Neutrophil (primary cell): ENCODE results near the gene LYPD1.

Experiments used
- H3K27ac ChIP-seq: fragments of 200-600 bp; sonication (generic); 2 replicates; pipeline ENCODE4 v1.5.1; 2016; ENCODE audit warnings: mild to moderate bottlenecking, moderate library complexity
- H3K27me3 ChIP-seq: fragments of 200-600 bp; sonication (generic); 2 replicates; pipeline ENCODE4 v1.6.0; 2016; ENCODE audit warnings: mild to moderate bottlenecking
- H3K36me3 ChIP-seq: fragments of 200-600 bp; sonication (generic); 2 replicates; pipeline ENCODE4 v1.5.1; 2017
- H3K4me1 ChIP-seq, 2 experiments: fragments of 200-600 bp in 1 of 2; sonication (generic) in 1 of 2; 1 replicate in 1 of 2; 2 replicates in 1 of 2; pipeline versions ENCODE4 v1.5.1 to v1.6.1; 2013 to 2016; ENCODE audit warnings: low read depth in 1 of 2, low read length in 1 of 2, mild to moderate bottlenecking in 1 of 2, moderate library complexity in 1 of 2; ENCODE audit not compliant: control insufficient read depth in 1 of 2, insufficient read depth in 1 of 2
- H3K4me3 ChIP-seq, 2 experiments: fragments of 200-600 bp in 1 of 2; sonication (generic) in 1 of 2; 1 replicate in 1 of 2; 2 replicates in 1 of 2; pipeline ENCODE4 v1.5.1; 2013 to 2016; ENCODE audit warnings: low read depth in 1 of 2, low read length in 1 of 2, mild to moderate bottlenecking in 1 of 2, moderate library complexity in 1 of 2
- H3K9me3 ChIP-seq: fragments of 200-600 bp; sonication (generic); 2 replicates; pipeline ENCODE4 v1.5.1; 2016
- TF ChIP-seq, protein P1 (sequence below): fragments of 200-600 bp; sonication (generic); IDR thresholded peaks from 2 replicates; pipeline ENCODE4 v1.5.1; 2016; ENCODE audit warnings: antibody characterized with exemption

Gene LYPD1

GRCh38 chr2:132627536-132627935 lies 42.5 kb downstream of the LYPD1 start:
- TF ChIP-seq, protein P1, sequence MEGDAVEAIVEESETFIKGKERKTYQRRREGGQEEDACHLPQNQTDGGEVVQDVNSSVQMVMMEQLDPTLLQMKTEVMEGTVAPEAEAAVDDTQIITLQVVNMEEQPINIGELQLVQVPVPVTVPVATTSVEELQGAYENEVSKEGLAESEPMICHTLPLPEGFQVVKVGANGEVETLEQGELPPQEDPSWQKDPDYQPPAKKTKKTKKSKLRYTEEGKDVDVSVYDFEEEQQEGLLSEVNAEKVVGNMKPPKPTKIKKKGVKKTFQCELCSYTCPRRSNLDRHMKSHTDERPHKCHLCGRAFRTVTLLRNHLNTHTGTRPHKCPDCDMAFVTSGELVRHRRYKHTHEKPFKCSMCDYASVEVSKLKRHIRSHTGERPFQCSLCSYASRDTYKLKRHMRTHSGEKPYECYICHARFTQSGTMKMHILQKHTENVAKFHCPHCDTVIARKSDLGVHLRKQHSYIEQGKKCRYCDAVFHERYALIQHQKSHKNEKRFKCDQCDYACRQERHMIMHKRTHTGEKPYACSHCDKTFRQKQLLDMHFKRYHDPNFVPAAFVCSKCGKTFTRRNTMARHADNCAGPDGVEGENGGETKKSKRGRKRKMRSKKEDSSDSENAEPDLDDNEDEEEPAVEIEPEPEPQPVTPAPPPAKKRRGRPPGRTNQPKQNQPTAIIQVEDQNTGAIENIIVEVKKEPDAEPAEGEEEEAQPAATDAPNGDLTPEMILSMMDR, result no peak
- Histone ChIP-seq H3K4me3 (no peak overlapping the region), H3K36me3 (no peaks in the 10 kb centered on the region), H3K27ac (no peak overlapping the region), H3K9me3 (no peaks in the 10 kb centered on the region), H3K4me1 (no peaks in the 10 kb centered on the region), H3K27me3 (no peaks in the 10 kb centered on the region)

DNA sequence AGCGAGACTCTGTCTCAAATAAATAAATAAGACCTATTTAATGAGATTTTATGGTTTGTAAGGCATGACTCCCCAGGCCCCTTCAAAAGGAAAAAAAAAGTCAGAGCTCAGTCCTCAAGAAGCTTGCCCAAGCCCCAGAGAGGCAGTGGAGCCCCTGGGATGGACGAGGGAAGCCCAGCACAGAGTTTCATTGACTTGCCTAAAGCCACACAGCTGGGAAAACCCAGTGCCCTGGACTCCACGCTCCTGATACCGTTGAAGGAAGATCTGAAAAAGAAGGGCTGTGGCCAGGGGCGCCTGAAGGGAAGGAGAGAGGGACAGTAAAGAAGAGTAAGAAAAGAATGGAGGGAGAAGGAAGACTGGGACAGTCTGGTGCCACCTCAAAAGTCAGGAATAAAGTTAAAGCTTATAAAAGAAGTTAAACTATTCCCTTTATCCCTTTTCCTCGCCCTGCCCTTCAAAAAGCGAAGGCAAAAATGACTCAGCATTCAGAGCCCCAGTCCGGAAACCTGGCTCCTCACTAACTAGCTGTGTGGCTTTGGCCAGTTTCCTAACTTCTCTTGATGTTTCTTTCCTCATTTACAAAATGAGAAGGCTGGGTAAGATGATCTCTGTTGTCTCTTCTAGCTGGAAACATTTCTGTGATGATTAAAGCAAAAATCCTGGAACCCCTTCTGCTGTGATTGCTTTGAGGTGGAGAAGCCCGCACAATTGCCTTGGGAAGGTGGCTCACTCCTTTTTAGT lies 46.7 kb downstream of the LYPD1 start:
- TF ChIP-seq, protein P1, result no peak
- Histone ChIP-seq H3K36me3 (no peaks in the 10 kb centered on the region), H3K27ac (no peak overlapping the region), H3K4me3 (no peak overlapping the region), H3K27me3 (no peaks in the 10 kb centered on the region), H3K4me1 (no peaks in the 10 kb centered on the region), H3K9me3 (no peaks in the 10 kb centered on the region)

GRCh38 chr2:132621131-132621875 lies 48.7 kb downstream of the LYPD1 start:
- no peak overlapping the region for H3K4me3 ChIP-seq
- H3K27me3 ChIP-seq, result no peaks in the 10 kb centered on the region
- no peak overlapping the region for H3K27ac ChIP-seq
- no peaks in the 10 kb centered on the region for H3K36me3 ChIP-seq
- TF ChIP-seq, protein P1, result no peak
- H3K4me1 ChIP-seq, result no peaks in the 10 kb centered on the region
- no peaks in the 10 kb centered on the region for H3K9me3 ChIP-seq

- Histone ChIP-seq H3K27ac (no peak overlapping the region), H3K4me3 (no peak overlapping the region), H3K9me3 (no peaks in the 10 kb centered on the region), H3K4me1 (no peaks in the 10 kb centered on the region), H3K27me3 (no peaks in the 10 kb centered on the region), H3K36me3 (no peaks in the 10 kb centered on the region)
- TF ChIP-seq, protein P1, result no peak
Measured at GRCh38 chr2:132620115-132620514, 49.9 kb downstream of the LYPD1 start.

DNA sequence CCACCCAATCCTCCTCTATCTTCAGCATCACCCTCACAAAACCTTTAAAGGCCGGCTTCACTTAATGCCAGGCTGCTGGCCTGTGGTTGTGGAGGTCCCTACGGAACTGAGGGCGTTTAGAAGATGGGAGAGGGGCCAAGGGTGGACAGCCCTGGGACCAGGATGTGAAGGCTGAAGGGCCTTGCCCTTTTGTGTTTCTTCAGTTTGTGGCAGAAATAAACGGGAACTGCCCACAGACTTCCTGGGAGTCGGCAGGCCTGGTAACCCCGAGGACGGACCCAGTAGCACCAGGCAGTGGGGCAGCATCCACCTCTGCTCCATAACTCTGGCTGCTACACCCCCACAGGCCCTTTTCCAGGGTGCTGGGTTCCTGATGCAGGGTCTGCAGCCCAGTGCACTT lies 51.3 kb downstream of the LYPD1 start:
- no peaks in the 10 kb centered on the region for H3K36me3 ChIP-seq
- H3K4me1 ChIP-seq, result no peaks in the 10 kb centered on the region
- TF ChIP-seq, protein P1, result no peak
- no peak overlapping the region for H3K27ac ChIP-seq
- H3K27me3 ChIP-seq, result no peaks in the 10 kb centered on the region
- H3K9me3 ChIP-seq, result no peaks in the 10 kb centered on the region
- no peak overlapping the region for H3K4me3 ChIP-seq
